HS-5 (cell line): ENCODE data around the gene HEXA.

Source experiments
- DNase-seq: peaks from one replicate; pipeline ENCODE4 v3.0.0-alpha.2; 2012; ENCODE audit warnings: low read depth

The HEXA gene

DNA sequence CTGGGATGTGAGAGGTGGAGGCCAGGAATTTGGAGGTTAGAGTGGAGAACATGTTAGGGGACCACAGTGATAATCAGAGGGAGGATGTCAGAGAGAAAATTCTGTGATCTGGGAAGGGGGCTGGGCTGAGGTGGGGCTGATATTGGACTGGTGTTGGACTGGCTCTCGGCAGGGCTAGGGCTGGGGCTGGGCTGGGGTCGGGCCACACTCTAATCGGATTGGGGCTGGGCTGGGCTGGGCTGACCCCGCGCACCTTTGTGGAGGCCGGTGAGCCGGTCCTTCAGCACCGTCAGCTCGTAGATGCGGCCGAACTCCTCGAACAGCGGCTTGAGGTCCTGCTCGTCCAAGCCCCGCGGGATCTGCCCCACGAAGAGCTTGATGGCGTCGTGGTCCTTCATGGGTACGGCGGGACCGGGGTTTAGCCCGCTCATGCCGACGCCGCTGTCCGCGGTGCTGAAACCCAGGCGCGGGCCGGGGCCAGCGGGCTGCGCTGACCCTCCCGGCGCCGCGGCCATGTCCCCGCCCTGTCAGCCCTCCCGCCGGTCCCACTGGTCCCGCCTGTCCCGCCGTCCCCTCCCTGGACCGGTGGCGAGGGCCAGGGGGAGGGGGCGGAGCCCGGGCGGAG lies 56.3 kb downstream of the HEXA start:
- DNase-seq, result no peak

- no peak for DNase-seq
Measured at GRCh38 chr15:72318408-72318942, 57.3 kb downstream of the HEXA start.

DNA sequence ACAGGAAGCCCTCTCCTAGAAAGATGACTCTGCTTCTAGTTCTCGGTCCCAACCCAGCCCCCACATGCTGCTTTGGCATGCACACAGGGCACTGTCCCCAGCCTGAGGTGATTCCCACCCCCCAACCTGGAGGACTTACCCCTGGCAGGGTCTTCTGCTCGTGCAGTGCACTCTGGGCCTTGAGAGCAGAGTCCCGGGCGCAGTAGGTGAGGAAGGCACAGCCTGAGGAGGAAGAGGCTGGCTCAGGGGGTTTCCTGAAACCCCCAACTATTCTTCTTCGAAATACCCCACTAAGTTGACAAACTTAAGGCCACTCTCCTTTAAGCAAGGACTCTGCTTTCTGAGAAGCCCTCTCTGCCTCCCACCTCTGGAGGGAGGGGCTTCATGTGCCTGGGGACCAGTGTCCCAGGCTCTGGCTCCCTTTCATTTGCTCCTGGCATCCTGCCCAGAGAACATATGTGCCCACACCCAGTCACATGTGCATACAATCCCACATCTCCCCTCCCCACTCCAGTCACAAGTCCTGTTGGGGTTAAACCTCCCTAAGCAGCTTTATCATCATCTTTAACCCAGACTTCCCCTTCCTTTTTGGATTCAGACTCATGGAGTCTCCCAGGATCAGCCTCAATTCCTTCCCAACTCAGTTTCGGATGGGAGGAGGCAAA lies 60.0 kb downstream of the HEXA start:
- DNase-seq, result no peak

- DNase-seq, result no peak
Measured at GRCh38 chr15:72313881-72314280, 61.9 kb downstream of the HEXA start.

DNA sequence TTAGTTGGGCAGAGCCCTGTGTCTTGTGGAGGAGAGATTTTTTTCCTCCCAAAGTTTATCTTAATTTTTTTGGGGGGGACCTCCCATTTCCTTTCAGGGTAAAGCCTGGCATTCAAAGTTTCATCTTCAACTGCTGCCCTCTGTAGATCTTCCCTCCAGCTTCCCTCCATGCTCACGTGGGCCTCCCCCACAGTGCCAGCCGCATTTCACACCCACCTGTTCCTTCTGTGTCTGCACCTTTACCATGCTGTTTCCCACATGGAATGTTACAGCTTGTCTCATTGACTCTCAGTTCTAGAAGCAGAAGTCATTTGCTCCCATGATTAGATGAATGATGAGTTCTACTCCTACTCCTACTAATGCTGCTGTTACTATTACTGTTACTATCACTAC lies 62.4 kb downstream of the HEXA start:
- DNase-seq, result no peak

DNA sequence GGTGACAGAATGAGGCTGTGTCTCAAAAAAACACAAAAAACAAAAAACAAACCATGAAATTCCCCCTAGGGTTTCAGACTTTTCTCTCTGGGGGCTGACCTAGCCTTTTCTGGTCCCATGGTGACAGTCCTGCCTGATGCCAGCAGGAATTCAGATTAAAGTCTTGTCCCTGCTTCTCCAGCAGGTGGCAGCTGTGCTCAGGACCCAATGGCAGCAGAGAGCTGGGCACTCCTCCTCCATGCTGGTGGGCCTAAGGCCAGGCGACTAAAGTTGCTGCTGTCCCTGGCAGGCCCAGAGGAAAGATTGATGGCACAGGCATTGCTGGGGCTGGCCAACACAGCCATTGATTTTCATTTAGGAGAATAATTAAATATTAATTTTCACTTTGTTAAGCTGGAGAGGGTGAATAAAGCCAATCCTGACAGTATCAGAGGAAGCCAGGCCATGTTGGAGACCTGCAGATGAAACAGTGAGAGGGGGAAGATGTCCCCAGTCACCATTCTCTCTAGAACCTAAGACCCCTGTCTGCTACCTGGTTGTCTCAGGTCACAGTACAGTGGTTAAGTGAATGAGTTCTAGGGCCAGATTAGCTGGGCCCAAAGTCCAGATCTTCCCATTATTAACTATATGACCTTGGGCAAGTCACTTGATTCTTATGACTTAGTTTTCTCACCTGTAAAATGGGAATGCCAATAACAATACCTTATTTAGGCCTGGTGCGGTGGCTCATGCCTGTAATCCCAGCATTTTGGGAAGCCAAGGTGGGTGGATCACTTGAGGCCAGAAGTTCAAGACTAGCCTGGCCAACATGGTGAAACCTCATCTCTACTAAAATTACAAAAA lies 63.0 kb downstream of the HEXA start:
- no peak for DNase-seq

DNA sequence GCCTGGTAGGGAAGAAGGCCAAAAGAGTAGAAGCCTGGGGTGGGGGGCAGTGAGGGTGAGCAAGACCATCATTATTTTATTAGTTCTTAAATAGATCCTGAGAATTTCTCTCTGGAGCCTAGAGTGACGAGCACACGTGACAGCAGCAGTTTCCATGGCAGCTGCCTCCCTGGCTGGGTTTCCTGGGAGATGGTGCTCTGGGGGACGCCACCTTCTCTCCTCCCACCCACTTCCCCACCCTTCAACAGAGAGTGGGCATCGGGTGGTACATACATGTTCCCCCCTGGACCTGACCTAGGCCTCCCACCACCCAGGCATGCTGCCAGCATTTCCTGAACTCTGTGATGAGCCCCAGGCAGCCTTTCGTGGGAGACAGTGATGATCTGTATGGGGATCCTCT lies 68.8 kb downstream of the HEXA start:
- no peak for DNase-seq

GRCh38 chr15:72306211-72306785 lies 69.5 kb downstream of the HEXA start:
- DNase-seq, result no peak

DNA sequence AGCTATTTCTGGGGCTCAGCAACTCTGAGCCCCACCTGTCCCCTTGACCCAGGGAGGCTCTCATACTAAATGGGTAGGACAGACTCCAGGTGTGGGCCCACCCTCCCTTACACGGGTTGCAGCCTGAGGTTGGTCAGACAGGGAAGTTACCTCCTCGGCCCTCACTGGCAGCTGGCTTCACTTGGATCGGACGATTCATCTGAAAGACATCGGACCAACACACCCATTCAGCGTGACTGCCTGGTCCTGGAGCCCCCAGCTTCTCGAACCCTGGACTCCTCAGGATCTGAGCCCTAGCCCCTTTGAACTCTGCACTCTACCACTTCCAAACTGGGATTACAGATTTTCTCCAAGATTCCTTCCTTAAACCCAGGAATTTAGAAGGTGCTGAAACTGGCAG lies 71.2 kb downstream of the HEXA start:
- no peak for DNase-seq

DNA sequence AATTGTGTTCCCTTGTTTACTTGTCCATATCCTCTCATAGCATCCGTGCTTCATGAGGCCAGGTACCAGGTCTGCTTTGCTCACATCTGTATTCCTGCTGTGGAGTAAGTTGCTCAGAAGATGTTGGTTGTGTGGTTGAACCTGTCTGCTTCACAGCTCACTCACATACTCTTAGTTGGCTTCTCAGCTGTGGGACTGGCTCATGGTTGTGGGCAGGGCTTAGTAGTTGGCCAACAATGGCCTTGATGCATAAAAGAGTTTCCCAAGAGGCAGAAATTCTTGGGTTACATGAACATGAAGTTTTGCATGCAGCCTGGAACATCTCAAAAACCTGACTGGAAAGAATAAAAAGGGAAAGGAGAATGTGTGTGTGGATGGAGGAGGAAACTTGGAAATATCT lies 72.9 kb downstream of the HEXA start:
- no peak for DNase-seq
